Inflammatory macrophage treated with lipopolysaccharide for 4 hours (primary cell): ENCODE results near the gene ANKRD13A.

Experiments used
- DNase-seq: peaks from one replicate; pipeline ENCODE4 v3.0.0-alpha.2; 2020

Gene ANKRD13A

DNA sequence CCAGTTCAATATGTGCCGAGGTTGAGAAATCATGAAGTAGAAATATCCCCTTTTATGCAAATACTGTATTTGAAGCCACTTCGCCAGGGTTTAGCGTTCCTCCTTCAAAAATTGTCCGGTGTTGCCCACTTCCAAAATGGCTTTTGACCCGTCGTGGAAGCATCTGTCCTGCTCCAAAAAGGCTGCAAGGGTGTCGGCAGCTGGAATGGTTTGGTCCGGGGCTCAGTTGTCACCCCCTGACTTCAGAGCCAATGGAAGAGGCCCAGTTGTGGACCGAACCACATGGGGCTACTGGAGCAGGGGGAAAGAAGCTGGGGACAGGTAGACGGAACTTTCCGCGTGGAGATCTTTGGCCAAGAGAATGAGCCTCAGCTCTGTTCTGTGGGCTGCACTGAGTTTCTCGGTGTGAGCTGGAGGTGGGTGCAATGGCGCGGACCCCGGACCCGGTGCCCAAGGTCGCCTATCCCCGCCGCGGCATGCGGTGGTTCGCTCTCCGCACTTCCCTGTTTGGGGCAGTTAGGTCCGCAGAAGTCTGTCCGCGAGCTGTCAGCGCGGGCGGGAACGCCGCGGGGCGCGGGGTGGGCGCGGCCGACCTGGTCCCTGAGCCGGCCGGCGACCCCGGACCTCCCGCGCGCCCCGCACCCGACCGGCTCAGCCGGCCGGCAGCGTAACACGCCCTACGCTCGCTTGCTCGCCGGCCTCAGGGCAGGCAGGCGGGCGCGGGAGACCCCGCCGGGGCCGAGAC lies at the start of gene ANKRD13A:
Gene ANKRD13A (plus strand): TSS at position 527 of the 745 bp plus-strand sequence. CDS start 259 bp downstream, outside the sequence.
- DNase-seq: peak; percentile 90

DNA sequence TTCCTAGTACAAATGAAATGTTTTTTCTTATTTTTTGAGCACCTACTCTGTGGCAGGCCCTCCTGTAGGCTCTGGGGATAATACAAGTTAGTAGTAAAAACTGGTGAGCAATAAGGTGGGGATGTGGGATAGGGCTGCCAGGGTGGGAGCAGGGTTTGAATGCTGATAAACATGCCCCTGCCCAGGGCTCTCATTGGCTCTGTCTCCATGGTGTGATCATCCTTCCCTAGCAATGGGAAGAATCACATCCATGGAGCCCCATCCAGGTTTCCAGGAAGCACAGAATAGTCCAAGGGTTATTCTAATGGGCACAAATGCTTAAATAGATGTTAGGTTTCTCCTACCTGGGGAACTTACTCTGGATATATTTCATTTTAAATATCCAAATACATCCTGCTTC lies 48.6 kb upstream of the ANKRD13A start:
- DNase-seq: no peak

DNA sequence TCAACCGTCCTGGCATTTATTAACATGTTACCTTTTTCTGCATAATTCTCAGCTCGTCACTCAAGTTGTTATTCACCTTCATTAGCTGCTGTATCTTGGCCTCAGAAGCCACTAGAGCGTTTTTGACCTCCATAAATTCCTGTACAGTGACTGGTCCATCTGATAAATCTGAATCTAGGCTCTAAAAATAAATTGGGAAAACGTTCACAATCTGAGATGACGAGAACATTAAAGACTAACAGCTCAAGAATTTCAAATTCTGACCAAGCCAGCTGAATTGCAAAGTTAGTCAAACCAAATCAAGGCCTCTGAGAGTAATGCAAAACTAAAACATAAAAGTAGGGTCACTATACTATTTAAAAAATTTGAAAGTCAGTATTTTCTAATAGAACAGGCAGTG lies 48.1 kb upstream of the ANKRD13A start:
- no peak for DNase-seq

DNA sequence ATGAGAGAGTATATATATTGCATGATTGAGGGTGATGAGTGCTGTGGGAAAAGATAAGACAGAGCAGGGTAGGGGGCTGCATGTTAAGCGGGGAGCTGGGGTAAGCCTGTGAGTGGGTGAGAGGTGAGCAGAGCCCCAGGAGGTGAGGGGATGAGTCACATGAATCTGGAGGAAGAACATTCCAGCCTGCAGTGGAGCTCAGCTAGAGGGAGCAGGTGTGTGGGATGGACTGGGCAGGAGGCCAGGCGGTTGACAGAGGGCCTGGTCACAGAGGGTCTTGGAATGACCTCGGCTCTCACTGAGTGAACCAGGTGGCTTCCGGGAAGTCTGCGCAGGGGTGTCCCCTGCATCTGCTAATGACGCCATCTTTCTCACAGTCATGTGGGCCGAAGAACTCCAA lies 47.5 kb upstream of the ANKRD13A start:
- no peak for DNase-seq

DNA sequence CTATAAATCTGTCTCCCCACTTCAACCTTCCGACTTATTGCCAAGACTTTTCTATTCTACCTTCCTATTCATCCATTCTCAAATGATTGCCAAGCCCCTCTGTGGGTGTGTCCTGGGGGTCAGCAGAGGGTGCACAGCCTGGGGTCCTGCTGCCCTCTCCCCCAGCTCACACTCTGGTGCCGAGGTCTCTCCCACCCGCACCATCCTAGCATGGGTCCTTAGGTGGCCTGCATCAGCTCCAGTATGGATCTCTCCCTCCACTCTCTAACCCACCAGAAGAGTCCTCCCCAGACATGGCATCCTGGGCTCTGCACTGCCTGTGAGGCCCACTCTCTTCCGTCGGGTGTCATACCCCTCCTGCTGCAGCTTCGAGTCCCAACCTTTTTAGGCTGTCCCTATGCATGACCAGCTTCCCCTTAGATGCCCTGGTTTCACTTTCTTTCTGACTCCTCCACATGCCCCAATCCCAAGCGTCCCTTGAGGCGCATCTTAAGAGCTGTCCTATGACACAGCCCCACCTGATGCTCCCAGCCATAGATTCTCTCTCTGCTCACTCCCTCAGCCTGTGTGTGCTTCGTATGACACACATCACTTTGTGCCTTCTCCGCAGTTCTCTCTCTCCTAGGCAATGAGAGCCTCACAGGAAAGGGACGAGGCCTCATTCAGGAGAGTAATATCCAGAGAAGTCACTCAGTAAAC lies 46.9 kb upstream of the ANKRD13A start:
- DNase-seq: peak; percentile 92

DNA sequence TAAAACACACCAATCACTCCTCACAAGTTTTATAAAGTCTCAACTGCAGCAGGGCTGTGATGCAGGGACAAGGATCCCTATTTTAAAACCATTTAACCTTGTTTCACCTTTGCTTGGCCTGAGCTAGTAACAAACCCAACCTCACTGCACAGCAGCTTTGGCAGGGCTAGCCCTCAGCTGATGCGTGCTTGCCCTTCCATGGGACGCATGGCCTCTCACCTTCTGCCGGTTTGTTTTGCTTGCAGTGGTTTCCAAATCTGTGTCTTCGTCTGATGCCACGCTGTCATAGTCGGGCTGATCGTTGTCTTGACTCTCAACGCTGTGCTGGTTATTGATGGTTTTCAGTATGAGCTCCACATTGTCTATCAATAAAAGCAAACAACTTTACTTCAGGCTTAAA lies 46.4 kb upstream of the ANKRD13A start:
- DNase-seq: no peak

DNA sequence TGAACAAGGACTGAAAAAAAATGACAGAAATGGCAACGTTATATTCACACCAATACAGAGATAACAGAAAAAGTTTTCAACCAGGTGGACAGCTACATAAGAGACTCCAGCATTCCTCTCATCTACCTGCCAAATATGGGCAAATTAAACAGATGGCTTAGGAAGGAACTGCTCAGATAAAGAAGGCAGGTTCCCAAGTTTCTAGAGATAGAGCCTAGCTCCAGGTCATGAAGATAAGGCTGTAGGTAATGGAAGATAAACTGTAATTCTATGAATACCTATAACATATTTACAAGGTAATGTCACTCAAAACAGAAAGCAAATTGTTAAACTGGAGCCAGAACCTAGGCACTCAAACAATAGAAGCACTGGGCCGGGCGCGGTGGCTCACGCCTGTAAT lies 45.6 kb upstream of the ANKRD13A start:
- no peak for DNase-seq

DNA sequence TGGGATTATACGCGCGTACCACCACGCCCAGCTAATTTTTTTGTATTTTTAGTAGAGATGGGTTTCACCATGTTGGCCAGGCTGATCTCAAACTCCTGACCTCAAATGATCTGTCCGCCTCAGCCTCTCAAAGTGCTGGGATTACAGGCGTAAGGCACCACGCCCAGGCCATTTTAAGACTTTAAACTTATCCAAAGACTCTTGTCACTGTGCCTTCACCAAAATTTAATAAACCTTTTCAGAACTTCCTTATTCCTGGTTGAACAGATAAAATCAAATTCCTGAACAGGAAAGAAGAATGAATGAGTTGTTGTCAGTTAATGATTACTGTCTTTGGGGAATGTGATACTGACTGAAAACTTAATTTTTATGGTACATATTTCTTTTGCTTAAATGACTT lies 40.9 kb upstream of the ANKRD13A start:
- no peak for DNase-seq

DNA sequence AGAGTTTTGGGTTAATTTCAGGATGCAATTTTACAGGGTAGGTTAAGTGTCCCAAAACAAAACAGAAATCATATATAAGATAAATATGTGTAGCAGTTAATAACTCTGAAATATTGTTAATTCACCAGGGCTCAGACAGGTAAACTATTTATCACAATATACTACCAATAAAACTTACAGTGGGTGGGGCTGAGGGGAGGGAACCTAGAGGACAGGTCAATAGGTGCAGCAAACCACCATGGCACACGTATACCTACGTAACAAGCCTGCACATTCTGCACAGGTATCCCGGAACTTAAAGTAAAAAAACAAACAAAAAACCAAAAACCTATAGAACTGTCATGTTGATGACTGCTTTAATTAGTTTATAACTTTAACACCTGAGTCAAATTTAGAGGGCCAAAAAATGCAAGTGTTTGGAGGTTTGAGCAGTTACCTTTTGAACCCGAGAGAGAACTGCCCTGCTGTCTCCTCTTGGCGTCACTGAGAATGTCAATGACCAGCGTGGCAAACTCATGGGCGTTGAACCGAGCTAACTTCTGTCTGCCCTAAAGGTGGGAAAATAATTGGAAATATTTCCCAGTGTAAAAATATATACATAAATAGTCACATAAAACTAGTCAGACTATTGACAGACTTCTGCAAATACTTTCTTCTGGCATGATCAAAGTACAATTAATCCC lies 39.7 kb upstream of the ANKRD13A start:
- DNase-seq: no peak

DNA sequence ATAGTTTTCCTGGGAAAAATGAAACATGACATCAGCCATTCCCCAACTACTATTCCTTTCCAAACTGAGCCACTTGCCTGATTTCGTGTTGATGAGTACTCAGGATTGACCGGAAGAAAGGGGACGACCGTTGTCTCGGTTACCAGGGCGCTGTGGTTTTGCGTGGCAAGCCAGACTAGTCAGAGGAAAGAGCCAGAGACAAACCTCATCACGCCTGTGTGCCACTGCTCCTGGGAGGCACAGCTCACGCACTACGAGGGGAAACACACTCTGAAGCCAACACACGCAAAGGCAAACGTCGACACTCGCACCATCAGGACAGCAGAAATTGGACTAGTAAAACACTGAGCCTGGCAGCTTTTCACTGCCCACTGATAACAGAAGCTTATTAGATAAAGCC lies 38.0 kb upstream of the ANKRD13A start:
- no peak for DNase-seq

DNA sequence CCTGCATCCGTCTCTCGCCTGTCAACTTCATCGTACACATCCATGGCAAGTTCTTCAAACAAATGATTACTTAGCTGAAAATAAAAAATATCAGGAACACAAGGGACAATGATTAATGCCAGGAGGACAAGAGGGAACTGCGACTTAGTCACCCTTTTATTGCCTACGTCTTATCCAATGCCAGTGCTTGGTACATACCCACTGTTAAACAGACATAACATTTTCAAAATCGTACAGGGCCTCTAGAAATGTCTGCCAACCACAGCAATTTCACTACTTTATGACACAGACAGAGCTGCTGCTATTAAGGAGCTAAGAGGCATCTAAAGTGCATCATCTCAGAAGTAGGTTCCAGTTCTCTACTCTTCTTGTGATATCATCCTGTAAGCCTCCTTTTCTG lies 37.6 kb upstream of the ANKRD13A start:
- DNase-seq: no peak

DNA sequence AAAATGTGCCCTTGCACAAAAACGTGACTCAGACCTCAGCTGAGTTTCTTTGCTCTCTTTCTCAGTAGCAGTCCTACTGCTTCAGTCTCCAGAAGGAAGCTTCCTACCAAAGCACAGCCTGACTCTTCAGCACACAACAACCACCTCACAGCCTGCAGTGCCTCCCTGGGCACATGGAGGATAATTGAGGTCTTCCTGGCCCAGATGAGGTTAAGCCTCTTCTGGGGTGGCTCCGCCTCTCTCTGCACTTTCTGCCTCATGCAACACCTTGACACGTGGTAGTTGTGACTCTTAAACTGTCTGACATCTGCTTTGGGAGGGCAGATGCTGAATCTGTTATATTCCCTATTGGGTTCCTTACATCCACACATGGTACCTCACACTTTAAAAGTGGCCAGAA lies 36.8 kb upstream of the ANKRD13A start:
- DNase-seq: no peak

DNA sequence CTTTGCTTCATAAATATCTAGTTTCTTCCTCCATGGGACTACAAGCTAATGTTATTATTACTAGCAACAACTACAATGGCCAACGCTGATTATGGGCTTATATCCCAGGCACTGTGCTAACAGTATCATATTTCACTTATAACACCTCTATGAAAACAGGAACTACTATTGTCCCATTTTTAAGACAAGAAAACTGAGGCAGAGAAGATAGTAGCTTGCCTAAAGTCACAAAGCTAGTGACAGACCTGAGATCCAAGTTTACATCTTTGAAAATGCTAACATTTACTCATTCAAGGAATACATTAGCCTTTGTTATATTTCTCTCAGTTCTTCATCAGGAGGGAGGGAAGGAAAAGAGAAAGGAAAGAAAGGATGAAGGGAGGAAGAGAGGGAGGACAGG lies 35.9 kb upstream of the ANKRD13A start:
- DNase-seq: no peak

DNA sequence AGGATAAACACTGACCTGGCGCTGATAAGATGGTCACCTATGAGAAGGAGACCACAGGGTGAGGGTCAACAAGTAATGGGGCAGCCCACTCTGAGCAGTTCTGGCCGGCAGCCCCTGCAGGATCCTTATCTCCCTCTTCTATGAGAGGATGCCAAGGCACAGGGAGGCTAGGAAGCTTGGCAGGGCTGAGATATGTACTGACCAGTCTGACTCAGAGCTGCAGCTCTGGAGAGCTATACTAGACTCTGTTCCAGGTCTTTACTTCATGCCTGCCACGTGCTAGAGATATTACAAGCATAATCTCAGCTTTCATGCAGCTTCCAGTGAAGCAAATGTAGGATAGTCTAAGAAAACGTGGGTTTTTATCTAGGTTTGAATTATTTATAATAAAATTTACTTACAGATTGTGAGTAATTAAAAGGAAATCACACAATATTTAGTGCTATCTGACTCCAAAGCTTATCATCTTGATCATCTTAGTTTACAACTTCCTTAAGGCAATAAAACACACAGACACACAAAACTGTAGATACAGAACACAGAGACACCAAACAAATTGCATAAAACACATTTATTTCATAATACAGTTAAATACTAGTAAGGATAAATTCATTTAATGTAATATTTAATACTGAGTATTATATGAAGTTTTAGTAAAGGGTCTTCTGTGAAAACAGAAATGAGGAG lies 35.3 kb upstream of the ANKRD13A start:
- no peak for DNase-seq

DNA sequence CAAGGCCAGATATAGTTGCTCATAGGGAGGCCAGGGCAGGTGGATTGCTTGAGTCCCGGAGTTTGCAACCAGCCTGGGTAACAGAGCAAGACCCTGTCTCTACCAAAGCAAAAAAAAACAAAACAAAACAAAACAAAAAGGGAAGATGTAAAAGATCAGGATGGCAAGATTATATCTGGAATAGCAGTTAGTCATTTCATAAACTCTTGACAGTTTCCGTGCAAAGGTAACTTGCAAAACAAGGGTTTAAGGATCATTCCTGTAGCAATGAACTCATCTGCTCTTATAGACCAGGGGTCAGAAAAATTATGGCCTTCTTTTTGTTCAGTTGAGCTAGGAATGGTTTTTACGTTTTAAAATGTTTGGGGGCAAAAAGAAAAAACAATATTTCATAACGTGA lies 32.7 kb upstream of the ANKRD13A start:
- no peak for DNase-seq

DNA sequence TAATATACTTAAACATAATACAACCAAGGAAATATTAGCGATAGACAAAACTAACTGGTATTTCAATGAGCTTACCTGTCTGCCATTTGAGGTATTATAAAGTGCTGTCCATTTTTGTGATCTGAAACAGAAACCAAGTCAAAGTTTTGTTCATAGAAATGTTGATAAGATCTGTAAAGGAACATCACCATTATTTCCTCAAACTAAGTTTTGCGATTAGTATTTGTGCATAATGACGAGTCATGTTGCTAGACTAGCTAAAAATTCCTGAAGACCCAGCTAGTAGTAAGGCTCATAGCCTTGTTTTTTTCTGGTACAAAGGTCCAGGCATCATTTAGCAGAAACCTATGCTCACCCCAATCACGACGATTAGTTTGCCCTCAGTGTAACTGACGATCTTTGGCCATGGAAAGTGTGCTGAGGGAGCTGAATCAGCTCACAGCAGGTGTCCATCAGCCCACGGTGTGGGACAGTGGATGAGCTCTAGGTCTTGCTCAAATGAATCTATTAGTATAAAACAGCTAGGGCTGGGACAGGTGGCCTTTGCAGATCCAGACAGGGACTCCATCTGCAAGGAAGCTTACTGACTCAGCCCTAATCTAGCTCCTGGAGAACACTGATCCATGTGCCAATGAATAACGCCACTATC lies 31.7 kb upstream of the ANKRD13A start:
- DNase-seq: no peak

DNA sequence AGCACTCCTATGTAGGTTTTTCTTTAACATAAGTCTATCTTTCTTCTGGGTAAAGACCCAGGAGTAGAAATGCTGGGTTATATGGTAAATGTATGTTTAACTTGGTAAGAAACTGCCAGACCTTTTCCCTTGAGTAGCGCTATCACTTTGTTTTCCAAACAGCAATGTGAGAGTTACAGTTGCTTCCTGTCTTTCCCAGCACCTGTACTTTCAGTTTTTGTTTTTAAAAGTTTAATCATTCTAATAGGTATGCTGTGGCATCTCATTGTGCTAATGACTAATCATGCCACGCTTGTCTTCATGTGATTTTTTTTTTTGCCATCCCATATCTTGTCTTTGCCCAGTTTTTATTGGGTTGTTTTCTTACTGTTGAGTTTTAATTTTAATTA lies 31.2 kb upstream of the ANKRD13A start:
- DNase-seq: no peak

DNA sequence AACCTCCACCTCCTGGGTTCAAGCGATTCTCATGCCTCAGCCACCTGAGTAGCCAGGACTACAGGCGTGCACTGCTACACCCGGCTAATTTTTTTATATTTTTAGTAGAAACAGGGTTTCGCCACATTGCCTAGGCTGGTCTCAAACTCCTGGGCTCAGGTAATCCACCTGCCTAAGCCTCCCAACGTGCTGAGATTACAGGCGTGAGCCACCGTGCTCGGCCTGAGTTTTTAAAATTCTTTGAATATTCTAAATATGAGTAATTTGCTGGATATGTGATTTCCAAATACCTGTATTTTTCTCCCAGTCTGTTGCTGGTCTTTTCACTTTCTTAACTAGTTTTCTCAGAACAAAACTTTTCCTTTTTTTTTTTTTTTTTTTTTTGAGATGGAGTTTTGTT lies 30.4 kb upstream of the ANKRD13A start:
- DNase-seq: no peak

DNA sequence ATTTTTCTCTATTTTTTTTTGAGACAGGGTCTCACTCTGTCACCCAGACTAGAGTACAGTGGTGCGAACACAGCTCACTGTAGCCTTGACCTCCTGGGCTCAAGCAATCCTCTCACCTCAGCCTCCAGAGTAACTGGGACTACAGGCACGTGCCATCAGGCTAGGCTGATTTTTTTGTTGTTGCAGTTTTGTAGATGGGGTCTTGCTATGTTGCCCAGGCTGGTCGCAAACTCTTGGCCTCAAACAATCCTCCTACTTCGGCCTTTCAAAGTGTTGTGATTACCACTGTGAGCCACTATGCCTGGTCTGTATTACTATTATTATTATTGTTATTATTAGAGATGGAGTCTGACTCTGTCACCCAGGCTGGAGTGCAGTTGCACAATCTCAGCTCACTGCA lies 26.4 kb upstream of the ANKRD13A start:
- DNase-seq: no peak

DNA sequence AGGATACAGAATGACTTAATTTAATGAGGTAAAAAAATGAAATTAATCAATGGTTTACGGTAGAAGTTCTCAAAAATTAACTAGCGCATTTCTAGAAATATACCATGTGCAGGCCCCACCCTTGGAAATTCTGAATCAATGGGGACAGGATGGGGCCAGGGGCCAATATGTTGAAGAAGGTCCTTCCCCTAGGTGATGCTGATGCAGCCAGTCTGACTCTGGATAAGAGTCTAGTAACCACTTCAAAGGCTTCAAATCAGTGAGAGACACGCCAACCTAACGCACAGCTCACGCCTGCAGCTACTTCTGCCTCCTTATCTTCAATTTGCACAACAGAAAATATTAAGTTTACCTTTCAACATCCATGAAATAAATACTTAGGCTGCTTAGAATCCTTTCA lies 17.9 kb upstream of the ANKRD13A start:
- no peak for DNase-seq

DNA sequence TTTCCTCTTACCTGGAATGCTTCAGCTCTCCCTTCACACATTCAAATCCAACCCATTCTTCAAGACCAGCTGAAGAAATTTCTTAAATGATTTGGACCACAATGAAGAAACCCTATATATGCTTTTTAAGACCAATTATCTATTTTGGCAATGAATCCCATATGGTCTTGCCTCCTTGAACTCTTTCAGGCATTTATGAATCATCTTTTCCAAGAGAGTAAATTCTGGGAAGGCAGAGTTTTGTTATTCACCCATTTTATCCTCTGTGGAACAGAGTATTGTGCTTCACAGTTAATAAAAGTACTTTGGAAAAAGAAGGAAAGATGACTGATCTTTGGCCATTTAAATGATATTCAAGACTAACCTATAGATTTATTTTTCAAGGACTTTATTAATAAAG lies 17.0 kb upstream of the ANKRD13A start:
- DNase-seq: no peak

DNA sequence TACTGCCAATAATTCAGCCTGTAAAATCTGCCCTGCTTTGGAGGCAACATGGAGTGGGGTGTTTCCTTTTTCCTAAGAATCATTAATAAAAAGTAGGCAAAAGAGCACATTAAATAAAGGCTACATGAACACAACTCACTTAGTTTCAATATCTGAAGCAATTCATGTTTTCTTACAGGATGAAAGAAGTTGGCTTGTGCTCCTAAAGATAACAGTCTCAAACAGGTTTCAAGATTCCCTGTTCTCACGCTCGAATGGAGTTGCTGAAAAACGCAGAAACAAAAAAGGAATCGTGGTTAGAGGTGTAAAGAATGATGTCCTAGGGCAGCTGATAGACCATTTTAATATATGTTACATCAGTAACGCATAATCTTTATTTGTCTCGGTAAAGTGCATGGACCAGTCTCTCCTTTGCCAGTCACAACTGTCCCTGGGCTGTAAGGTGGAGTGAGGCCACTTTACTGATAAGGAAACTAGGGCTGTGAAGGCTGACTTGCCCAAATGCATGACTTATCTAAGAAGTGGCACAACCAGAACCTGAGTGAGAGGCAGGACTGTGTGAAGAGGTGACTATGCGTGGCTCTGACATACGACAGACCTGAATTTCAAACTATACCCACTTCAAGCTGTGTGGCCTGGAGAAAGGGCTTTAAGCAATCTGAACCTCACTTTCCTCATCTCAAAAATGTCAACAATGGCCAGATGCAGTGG lies 15.6 kb upstream of the ANKRD13A start:
- no peak for DNase-seq
